HG02840 (cell line): ENCODE results near the gene CAMK2D.

Experiments
- ATAC-seq: cut with Tn5 transposase; IDR thresholded peaks from one replicate; pipeline ENCODE4 v1.9.1; 2021; ENCODE audit warnings: mild to moderate bottlenecking, moderate library complexity, moderate number of reproducible peaks; ENCODE audit not compliant: unreplicated experiment, low FRiP score

CAMK2D gene

GRCh38 chr4:113644398-113644797, 117.1 kb downstream of the CAMK2D start:
- ATAC-seq, result no peak

GRCh38 chr4:113643505-113643904, 118.0 kb downstream of the CAMK2D start:
- no peak for ATAC-seq

DNA sequence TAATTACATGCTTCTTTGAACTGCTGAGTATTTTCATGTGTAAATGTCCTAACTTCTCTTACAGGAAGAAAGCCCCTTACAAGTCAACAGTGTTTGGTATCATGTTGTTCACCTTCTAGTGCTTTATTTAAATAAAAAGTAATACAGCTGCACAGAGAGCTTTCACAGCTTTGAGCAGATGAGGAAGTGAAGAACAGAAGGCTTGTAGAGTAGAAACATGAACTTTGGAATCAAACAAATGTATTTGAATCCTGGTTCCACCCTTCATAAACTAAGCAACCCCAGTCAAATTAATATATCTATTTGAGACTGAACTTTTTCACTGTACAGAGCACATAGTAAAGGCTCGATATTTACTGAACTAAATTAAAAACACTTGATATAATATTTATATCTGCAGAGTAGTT, 120.5 kb downstream of the CAMK2D start:
- peak; percentile 58 for ATAC-seq

DNA sequence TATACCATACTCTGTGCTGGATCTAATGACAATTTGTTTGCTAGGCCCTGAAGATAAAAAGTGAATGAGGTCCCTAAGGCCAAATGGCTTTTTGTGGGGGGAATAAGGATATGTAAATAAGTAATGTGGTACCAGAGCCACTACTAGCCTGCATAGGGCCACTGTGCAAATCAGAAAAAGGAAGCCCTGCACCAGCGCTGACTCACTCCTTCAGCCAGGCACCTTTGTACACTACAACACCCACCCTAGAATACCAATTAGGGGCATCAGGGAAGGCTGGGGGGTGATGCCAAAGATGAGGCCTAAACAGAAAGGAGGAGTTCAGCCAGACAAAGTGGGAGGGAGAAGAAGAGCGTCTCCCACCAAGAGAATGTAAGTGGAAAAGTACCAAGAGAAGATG, 122.2 kb downstream of the CAMK2D start:
- no peak for ATAC-seq

DNA sequence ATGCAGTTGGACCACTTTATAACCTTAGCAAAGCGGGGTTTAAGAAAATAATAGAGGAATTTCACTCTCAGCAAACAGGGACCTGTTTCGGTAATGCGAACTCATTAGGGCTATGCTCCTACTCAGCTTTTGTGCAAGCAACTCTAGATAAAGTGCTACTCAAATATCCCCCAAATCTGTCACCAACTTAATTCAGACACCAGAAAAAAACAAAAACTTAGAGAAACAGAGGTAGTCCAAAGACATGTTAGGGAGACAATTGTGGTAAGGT, 123.0 kb downstream of the CAMK2D start:
- ATAC-seq, result no peak

DNA sequence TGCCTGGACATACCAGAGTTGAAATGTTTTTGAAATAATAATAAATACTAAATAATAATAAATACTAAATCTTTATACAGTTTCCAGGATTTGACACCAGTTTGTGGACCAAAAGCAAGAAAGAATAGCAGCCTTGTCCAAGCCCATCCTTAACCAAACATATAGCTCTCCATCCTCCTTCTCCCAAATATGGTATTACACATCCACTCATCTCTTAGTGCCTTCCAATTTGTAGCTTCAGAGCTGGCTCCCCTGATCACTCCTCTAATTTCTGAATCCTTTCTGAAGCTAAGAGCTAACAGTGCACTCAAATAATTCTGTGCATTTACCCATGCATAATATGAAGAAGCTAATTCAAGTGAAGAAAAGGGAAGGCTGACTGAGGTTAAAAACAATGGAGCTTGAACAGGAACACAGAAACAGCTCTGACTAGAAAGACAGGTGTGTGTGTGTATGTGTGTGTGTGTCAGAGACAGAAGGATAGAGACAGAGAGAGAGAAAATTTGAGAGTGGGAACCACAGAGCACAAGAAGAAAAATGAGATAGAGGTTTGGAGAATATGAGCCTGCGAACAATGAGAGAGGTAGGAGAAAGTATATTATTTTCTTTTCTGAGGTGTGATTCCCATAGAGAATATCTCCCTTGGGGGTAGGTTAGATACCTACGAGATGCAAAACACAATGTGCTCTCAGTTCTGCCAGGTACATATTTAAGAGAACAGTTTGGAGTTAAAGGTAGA, 123.5 kb downstream of the CAMK2D start:
- ATAC-seq, result no peak

GRCh38 chr4:113637363-113637762, 124.2 kb downstream of the CAMK2D start:
- ATAC-seq, result no peak

GRCh38 chr4:113636877-113637276, 124.7 kb downstream of the CAMK2D start:
- ATAC-seq, result peak; percentile 8

DNA sequence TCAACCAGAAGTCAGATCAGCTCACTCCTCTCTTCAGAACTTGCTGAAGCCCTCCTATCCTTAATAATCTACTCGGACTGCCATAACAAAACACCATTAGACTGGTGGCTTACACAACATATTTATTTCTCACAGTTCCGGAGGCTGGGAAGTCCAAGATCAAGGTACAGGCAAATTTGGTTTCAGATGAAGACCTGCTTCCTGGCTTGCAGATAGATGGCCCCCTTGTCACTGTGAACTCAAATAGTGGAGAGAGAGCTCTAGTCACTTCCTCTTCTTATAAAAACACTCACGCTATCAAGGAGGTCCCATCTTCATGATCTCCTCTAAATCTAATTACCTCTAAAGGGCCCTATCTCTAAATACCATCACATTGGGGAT, 125.1 kb downstream of the CAMK2D start:
- peak; percentile 57 for ATAC-seq

- peak; percentile 5 for ATAC-seq
Observed at GRCh38 chr4:113635739-113636437, 125.7 kb downstream of the CAMK2D start.

GRCh38 chr4:113634081-113634969, 127.2 kb downstream of the CAMK2D start:
- ATAC-seq, result no peak

GRCh38 chr4:113633467-113633866, 128.1 kb downstream of the CAMK2D start:
- ATAC-seq, result no peak

- no peak for ATAC-seq
Observed at GRCh38 chr4:113628711-113629110, 132.8 kb downstream of the CAMK2D start.

DNA sequence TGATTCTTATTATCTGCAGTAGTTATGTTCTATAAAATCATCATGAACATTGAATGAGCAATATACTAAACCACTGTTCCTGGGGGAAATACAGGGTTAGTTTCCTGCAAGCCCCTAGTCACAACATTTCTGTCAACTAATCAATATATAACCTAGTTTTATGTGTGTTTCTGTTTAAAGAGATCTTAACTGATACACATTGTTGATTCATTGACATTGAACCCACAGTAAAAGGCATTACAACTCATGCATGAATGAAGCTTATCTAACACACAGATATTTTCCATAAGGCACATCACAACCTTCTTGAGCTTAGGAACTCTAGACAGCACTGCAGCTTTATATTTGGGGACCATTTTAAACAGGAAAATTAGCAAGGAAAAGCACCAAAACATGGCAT, 134.2 kb downstream of the CAMK2D start:
- no peak for ATAC-seq

DNA sequence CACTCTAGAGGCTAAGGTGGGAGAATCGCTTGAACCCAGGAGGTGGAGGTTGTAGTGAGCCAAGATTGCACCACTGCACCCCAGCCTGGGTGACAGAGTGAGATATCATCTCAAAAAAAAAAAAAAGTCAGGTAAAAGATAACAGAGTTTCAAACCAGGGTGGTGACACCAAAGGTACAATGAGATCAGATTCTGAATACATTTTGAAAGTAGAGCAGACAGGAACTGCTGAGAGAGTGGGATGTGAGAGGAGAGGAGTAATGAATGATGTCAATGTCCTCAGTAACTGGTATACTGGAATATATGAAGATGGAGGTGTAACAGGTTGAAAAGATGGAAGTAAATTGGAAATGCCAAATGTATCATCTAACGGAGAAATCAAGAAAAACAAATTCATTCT, 135.6 kb downstream of the CAMK2D start:
- no peak for ATAC-seq

DNA sequence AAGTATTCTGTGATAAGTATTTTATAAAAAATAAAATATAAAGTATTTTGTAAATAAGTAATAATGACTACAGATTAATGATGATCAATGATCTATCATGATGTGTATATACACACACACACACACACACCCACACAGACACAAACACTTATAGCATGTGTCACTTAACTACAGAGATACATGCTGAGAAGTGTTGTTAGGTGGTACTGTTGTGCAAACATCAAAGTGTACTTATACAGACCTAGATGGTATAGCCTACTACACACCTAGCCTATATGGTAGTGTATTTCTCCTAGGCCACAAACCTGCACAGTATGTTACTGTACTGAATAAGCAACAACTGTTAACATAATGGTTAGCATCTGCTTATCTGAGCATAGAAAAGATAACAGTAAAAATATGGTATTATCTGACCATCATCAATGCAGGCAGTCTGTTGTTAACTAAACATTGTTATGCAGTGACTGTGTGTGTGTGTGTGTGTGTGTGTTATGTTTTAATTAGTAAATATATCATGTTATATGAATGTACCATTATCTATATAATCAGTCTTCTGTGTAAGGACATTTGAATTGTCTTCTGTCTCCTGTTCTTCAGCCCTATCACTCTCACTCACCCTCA, 138.2 kb downstream of the CAMK2D start:
- ATAC-seq, result no peak

DNA sequence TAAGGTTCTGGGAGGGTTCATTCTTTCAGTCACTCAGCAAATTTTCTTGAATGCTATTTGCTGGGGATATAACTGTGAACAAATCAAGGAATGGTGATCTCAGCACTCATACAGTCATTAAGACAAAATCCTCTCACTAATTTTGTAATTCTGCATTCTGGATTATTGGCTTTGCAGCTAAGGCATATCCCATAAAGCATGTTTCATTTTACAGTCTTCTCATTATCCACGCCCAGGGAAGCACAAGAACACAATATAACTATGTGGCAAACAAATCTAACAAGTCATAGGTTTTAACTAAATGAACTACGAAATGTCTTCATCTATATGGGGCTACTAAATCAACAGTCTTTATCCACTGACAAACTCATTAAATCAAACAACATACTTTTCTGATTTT, 139.9 kb downstream of the CAMK2D start:
- no peak for ATAC-seq

GRCh38 chr4:113620032-113620431, 141.5 kb downstream of the CAMK2D start:
- no peak for ATAC-seq

DNA sequence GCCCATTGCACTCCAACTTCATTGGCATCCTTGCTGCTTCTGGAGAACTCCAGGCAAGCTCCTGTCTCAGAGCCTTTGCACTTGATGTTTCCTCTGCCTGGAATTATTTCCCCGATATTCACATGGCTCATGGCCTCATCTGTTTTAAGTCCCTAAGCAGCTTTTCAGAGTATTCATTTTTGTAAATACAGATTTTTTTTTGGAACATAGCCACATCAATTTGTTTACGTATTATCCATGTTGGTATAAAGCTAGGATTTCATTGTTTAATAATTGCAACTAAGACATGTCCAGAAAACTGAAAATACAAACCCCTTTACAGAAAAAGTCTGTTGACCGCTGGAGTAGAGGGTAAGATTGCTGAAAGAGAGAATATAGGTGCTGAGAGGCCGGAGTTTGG, 142.0 kb downstream of the CAMK2D start:
- ATAC-seq, result no peak

DNA sequence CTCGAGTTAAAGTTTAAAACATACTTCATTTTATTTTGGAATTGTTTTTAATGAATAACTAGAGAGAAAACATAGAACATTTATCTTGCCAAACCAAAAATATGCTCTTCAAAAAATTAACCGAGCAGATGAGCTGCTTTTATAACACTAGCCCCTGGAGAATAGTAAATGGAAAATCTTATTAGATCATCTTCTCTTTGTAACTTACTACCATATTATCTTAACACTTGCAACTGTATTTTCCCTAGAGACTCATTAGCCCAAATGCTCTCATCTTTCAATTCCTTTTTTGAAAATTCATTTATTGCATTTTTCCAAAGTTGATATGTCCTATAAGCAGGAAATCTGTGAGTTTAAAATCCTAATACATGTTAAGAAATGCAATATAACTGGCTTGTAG, 143.3 kb downstream of the CAMK2D start:
- no peak for ATAC-seq

DNA sequence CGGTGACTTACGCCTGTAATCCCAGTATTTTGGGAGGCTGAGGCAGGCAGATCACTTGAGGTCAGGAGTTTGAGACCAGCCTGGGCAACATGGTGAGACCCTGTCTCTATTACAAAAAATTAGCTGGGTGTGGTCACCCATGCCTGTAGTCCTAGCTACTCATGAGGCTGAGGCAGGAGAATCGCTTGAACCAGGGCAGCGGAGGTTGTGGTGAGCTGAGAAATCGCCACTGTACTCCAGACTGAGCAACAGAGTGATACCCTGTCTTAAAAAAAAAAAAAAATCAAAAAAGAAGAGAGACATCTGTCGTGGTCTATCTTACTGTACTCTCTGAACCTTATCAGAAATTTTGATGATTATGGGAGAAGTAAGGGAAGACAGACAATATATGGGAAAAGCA, 144.3 kb downstream of the CAMK2D start:
- ATAC-seq, result no peak
